Activated CD8-positive, alpha-beta T cell treated with anti-CD3 and anti-CD28 coated beads for 36 hours (primary cell): ENCODE data around the gene SMU1. TPM values are rescaled to one million over a fixed set of nuclear protein-coding genes. Genes with fewer than 3 reads are reported as not detected.
A peak's percentile ranks its signal among the peaks of the same experiment; 100 is the strongest.

Source experiments
- ATAC-seq: fragments of 200-7000 bp; cut with Tn5 transposase; one replicate; pipeline ENCODE4 v1.10.0; 2021; ENCODE audit warnings: mild to moderate bottlenecking, moderate library complexity
- CTCF ChIA-PET: fragments of 350-600 bp; sonication (Branson Sonifier 250); formaldehyde crosslinking; loops from one replicate; lab custom pipeline; 2021; ENCODE audit warnings: antibody characterized with exemption; lab: Charles Lee
- POLR2A ChIA-PET: fragments of 350-600 bp; sonication (Branson Sonifier 250); formaldehyde crosslinking; loops from one replicate; lab custom pipeline; 2021; ENCODE audit warnings: antibody characterized with exemption; lab: Charles Lee
- DNase-seq: peaks from one replicate; pipeline ENCODE4 v3.0.0-alpha.2; 2020
- H3K27ac Mint-ChIP-seq: one replicate; pipeline ENCODE4 v1.8.0; 2021; ENCODE audit warnings: mild to moderate bottlenecking, mixed read lengths
- H3K27me3 Mint-ChIP-seq: one replicate; pipeline ENCODE4 v1.8.0; 2021; ENCODE audit warnings: mixed read lengths
- H3K36me3 Mint-ChIP-seq: one replicate; pipeline ENCODE4 v1.8.0; 2021; ENCODE audit warnings: low read depth, mixed read lengths
- H3K4me1 Mint-ChIP-seq: one replicate; pipeline ENCODE4 v1.8.0; 2021; ENCODE audit warnings: low read depth, mixed read lengths
- H3K4me3 Mint-ChIP-seq: one replicate; pipeline ENCODE4 v1.8.0; 2021; ENCODE audit warnings: mild to moderate bottlenecking, moderate library complexity, mixed read lengths
- H3K9me3 Mint-ChIP-seq: one replicate; pipeline ENCODE4 v1.8.0; 2021; ENCODE audit warnings: mixed read lengths
- intact Hi-C: fragments of 100-400 bp; cut with micrococcal nuclease; formaldehyde crosslinking; loops from one replicate; pipeline ENCODE4 v1.10.0; 2022
- total RNA-seq, 2 experiments: library from RNA; stranded (reverse); gene quantifications; one replicate each; pipeline ENCODE4 v1.2.3, GENCODE V29; 2021
- TF ChIP-seq, protein P1 (sequence below): fragments of 200-600 bp; IDR thresholded peaks from one replicate; pipeline ENCODE4 v1.8.0; 2022; ENCODE audit warnings: antibody characterized with exemption, mild to moderate bottlenecking

Gene SMU1
- total RNA-seq, 2 experiments from 2014 or later, result 23.8 to 23.9 TPM

DNA sequence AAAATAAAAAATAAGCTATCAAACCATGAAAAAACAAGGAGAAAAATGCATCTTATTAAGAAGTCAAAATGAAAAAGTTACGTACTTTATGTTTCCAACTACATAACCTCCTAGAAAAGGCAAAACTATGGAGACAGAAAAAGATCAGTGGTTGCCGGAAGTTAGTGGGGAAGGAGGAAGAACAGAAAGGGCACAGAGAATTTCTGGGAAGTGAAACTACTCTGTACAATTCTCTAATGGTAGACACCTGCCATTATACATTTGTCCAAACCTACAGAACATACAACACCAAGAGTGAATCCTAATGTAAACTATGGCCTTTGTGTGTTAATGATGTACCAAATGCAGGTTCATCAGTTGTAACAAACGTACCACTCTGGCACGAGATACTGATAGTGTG is 25.3 kb downstream of the SMU1 start:
- Mint-ChIP-seq H3K9me3 (no peaks in the 10 kb centered on the region), H3K36me3 (peaks cover 42% of the 10 kb centered on the region), H3K27me3 (no peaks in the 10 kb centered on the region), H3K27ac (no peak overlapping the region), H3K4me3 (no peak overlapping the region), H3K4me1 (peaks cover 10% of the 10 kb centered on the region)
- no peak for ATAC-seq
- no peak for DNase-seq
- ChIA-PET CTCF (no interaction called here), POLR2A (interaction anchor here (0.9 kb wide), 1 partner anchor 17 kb away, joined by 4 read pairs; no protein-coding TSS in a partner anchor)
- TF ChIP-seq, protein P1, sequence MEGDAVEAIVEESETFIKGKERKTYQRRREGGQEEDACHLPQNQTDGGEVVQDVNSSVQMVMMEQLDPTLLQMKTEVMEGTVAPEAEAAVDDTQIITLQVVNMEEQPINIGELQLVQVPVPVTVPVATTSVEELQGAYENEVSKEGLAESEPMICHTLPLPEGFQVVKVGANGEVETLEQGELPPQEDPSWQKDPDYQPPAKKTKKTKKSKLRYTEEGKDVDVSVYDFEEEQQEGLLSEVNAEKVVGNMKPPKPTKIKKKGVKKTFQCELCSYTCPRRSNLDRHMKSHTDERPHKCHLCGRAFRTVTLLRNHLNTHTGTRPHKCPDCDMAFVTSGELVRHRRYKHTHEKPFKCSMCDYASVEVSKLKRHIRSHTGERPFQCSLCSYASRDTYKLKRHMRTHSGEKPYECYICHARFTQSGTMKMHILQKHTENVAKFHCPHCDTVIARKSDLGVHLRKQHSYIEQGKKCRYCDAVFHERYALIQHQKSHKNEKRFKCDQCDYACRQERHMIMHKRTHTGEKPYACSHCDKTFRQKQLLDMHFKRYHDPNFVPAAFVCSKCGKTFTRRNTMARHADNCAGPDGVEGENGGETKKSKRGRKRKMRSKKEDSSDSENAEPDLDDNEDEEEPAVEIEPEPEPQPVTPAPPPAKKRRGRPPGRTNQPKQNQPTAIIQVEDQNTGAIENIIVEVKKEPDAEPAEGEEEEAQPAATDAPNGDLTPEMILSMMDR, result no peak
- intact Hi-C loops, result no loop called here

DNA sequence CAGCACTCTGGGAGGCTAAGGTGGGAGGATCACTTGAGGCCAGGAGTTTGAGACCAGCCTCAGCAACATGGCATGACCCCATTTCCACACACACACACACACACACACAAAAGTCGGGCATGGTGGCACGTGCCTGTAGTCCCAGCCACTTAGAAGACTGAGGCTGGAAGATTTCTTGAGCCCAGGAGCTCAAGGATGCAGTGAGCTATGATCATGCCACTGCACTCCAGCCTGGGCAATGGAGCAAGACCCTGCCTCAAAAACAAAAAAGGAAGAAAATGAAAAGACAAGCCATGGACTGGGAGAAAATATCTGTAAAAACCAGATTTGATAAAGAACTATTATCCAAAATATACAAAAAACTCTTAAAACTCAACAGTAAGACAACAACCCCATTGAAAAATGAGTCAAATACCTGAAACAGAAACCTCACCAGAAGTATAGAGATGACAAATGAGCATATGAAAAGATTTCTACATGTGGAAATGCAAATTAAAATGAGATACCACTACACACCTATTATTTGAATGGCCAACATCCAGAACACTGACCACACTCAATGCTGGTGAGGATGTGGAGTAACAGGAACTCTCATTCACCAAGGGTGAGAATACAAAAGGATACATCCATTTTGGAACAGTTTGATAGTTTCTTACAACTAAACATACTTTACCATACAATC is 26.7 kb downstream of the SMU1 start:
- TF ChIP-seq, protein P1, result no peak
- peak overlapping the region; percentile 67 for H3K27ac Mint-ChIP-seq
- no peaks in the 10 kb centered on the region for H3K27me3 Mint-ChIP-seq
- ChIA-PET CTCF (interaction anchor here (0.6 to 1.4 kb wide), 3 partner anchors 9 to 176 kb away, joined by 3 to 4 read pairs (median 3); no protein-coding TSS in a partner anchor), POLR2A (interaction anchor here (0.7 to 2.6 kb wide), 2 partner anchors 20 to 25 kb away, joined by 3 to 10 read pairs; partner anchors contain the start of gene DNAJA1)
- intact Hi-C loops, result no loop called here
- H3K36me3 Mint-ChIP-seq, result peaks cover 44% of the 10 kb centered on the region
- DNase-seq, result no peak
- H3K4me1 Mint-ChIP-seq, result peaks cover 12% of the 10 kb centered on the region
- no peaks in the 10 kb centered on the region for H3K9me3 Mint-ChIP-seq
- peak; percentile 67 for ATAC-seq
- no peak overlapping the region for H3K4me3 Mint-ChIP-seq

DNA sequence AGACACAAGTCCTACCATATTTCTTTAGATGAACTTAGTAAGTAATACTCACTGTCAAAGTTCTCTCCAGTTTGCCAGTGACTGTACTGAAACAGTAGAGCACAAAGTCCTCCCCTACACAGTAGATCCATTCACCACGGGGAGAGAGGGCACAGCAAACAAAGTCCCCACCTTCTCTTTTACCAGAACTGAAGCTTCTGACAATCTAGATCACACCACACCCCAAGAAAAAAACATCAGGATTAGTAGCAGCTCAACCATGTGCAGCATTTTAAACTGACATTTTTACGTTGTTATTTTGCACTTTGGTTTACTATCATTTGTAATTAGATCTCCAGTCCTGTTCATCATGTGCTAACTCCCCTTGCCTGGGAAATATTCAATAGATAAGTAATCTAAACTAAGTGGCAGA is 28.4 kb downstream of the SMU1 start:
- ChIA-PET CTCF (interaction anchor here (1.5 to 1.7 kb wide), 2 partner anchors 20 to 22 kb away, joined by 3 to 4 read pairs; no protein-coding TSS in a partner anchor), POLR2A (interaction anchor here (1.0 to 2.6 kb wide), 3 partner anchors 11 to 28 kb away, joined by 3 to 10 read pairs (median 3); partner anchors contain the start of genes DNAJA1 and SMU1)
- peak overlapping the region; percentile 43 for H3K27ac Mint-ChIP-seq

DNA sequence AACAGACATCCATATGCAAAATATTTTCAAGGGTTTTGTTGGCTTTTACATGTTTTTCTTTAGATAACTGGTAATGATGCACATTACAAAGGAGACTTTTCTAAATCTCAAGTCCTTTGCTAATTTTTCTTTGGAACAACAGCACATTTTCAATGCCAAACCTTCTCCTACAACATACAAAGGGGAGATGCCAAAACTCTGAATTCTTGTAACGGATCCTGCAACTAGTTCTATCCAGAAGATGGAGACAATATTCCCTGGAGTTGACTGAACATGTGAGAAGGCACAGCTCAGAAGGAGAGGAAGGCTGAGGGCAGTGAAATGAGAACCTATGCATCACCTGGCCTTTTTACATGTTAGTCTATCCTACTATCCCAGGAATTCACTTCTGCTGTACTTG is 30.4 kb downstream of the SMU1 start:
- TF ChIP-seq, protein P1, result no peak
- intact Hi-C loops, result no loop called here
- no peak for ATAC-seq
- DNase-seq, result no peak
- no peaks in the 10 kb centered on the region for H3K9me3 Mint-ChIP-seq
- ChIA-PET CTCF (interaction anchor here (1.6 kb wide), 1 partner anchor 20 kb away, joined by 4 read pairs; the partner anchor contains the start of gene DNAJA1), POLR2A (interaction anchor here (0.6 kb wide), 1 partner anchor 15 kb away, joined by 6 read pairs; no protein-coding TSS in a partner anchor)
- no peak overlapping the region for H3K4me3 Mint-ChIP-seq
- peak overlapping the region; percentile 25 for H3K27ac Mint-ChIP-seq
- peaks cover 42% of the 10 kb centered on the region for H3K36me3 Mint-ChIP-seq
- H3K27me3 Mint-ChIP-seq, result no peaks in the 10 kb centered on the region
- H3K4me1 Mint-ChIP-seq, result peaks cover 25% of the 10 kb centered on the region

More for the DNA sequence above, 28.4 kb downstream of the SMU1 start:
- no peaks in the 10 kb centered on the region for H3K9me3 Mint-ChIP-seq
- no peak for ATAC-seq
- DNase-seq, result no peak
- TF ChIP-seq, protein P1, result no peak
- no peaks in the 10 kb centered on the region for H3K27me3 Mint-ChIP-seq
- peaks cover 25% of the 10 kb centered on the region for H3K4me1 Mint-ChIP-seq
- intact Hi-C loops, result no loop called here
- H3K36me3 Mint-ChIP-seq, result peaks cover 48% of the 10 kb centered on the region
- H3K4me3 Mint-ChIP-seq, result no peak overlapping the region
